Vagina (tissue), 2 donors: ENCODE results near the gene NCF4.

Source experiments
- CTCF ChIP-seq, 3 experiments: fragments of 450-650 bp in 2 of 3; fragments of 200-600 bp in 1 of 3; sonication (generic) in 1 of 3; IDR thresholded peaks; one replicate each; pipeline ENCODE4 v1.5.1; 2017 to 2019; ENCODE audit warnings: antibody characterized with exemption in 3 of 3, mild to moderate bottlenecking in 2 of 3, moderate library complexity in 2 of 3
- POLR2A ChIP-seq, 2 donors: fragments of 450-650 bp; IDR thresholded peaks; one replicate each; pipeline ENCODE4 v1.6.1; 2017; ENCODE audit warnings: antibody characterized with exemption in 2 of 2, mild to moderate bottlenecking in 2 of 2, moderate library complexity in 2 of 2
- POLR2AphosphoS5 ChIP-seq, 2 donors: sonication (generic); formaldehyde crosslinking; IDR thresholded peaks; one replicate each; pipeline ENCODE4 v1.9.0; 2017; ENCODE audit warnings: antibody characterized with exemption in 2 of 2, mild to moderate bottlenecking in 2 of 2, low read depth in 1 of 2; ENCODE audit not compliant: insufficient read depth in 1 of 2

- TF ChIP-seq POLR2AphosphoS5 (IDR thresholded peaks at IDR 0.05; ENCODE audit: insufficient read depth in 1 of 2, low read depth in 1 of 2) (no peak), CTCF (IDR thresholded peaks at IDR 0.05) (no peak), POLR2A (IDR thresholded peaks at IDR 0.05) (no peak)
Observed at GRCh38 chr22:36894266-36894665, 33.5 kb downstream of the NCF4 start.
